Epidermal melanocyte (primary cell): Measurements from ENCODE around the gene UBE2J1.

Experiments used
- DNase-seq: peaks from one replicate; pipeline ENCODE4 v3.0.0; 2011; ENCODE audit warnings: low spot score; ENCODE audit not compliant: insufficient read length

The UBE2J1 gene

GRCh38 chr6:89291256-89291819 lies 61.2 kb downstream of the UBE2J1 start:
- DNase-seq = no peak

GRCh38 chr6:89290401-89291155 lies 61.9 kb downstream of the UBE2J1 start:
- no peak for DNase-seq

- no peak for DNase-seq
Measured at GRCh38 chr6:89289710-89290109, 62.8 kb downstream of the UBE2J1 start.

- no peak for DNase-seq
Measured at GRCh38 chr6:89287351-89288028, 65.0 kb downstream of the UBE2J1 start.

GRCh38 chr6:89286516-89286915 lies 66.0 kb downstream of the UBE2J1 start:
- no peak for DNase-seq

- no peak for DNase-seq
Measured at GRCh38 chr6:89284963-89285735, 67.4 kb downstream of the UBE2J1 start.

- no peak for DNase-seq
Measured at GRCh38 chr6:89284081-89284480, 68.4 kb downstream of the UBE2J1 start.

- DNase-seq = no peak
Measured at GRCh38 chr6:89282749-89283148, 69.8 kb downstream of the UBE2J1 start.

- DNase-seq = no peak
Measured at GRCh38 chr6:89281779-89282246, 70.7 kb downstream of the UBE2J1 start.

- DNase-seq = no peak
Measured at GRCh38 chr6:89278956-89279355, 73.6 kb downstream of the UBE2J1 start.
